Hematopoietic multipotent progenitor cell treated with erythropoietin and hydrocortisone succinate and interleukin-3 and kit ligand, for 6 days (in vitro differentiated cells): Measurements from ENCODE around the gene SRSF5.
"Not testable (repeated sequence)": the region's sequence is repeated elsewhere in the genome, so short reads cannot be mapped to it uniquely, and the experiment has no call there.

Source experiments
- DNase-seq: peaks from one replicate; pipeline ENCODE4 v3.0.0-alpha.2; 2015

The SRSF5 gene

GRCh38 chr14:69766984-69767368, at the start of gene SRSF5:
TSS of gene SRSF5 (plus strand) at chr14:69767142. CDS start at chr14:69768157, 1,015 bp downstream.
- DNase-seq = peak; percentile 98

- DNase-seq = not testable (repeated sequence)
These were observed 48.3 kb upstream of the SRSF5 start for GRCh38 chr14:69718614-69719013.

- no peak for DNase-seq
These were observed 47.4 kb upstream of the SRSF5 start for GRCh38 chr14:69719501-69719951.

GRCh38 chr14:69720912-69721311, 46.0 kb upstream of the SRSF5 start:
- DNase-seq = no peak

DNA sequence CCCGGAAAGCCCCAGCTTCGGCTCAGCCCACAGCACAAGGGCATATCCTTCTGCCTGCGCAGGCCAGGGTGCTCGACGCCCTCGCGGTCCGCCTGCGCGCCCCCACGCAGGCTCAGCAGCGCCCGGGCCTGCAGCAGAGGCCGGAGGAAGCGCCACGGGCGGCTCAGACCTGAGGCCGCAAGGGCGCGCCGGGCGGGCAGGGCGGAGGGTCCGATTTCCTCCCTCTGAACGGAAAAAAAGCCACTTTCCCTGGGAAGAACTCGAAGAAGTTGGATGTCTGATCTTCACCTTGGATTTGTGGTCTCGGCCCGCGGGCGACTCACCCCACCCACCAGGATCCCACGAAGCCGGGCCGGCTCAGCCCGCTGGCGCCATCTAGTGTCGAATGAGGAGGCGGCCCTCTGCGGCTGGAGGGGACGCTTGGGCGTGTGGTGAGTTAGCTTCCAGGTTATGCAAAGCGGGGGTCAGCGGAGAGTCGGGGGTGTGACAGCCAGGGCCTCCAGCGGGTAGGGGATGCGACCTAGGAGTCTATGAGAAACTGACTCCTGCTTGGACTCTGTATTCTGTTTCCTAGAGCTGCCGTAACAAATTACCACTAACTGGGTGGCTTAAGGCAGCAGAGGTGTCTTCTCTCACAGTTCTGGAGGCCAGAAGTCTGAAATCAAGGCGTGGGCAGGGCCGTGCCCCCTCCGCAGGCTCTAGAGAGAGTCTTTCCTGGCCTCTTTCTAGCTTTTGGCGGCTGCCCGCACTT, 40.0 kb upstream of the SRSF5 start:
- DNase-seq = peak; percentile 87

- DNase-seq = no peak
These were observed 39.1 kb upstream of the SRSF5 start for GRCh38 chr14:69727860-69728259.

GRCh38 chr14:69731919-69732598, 34.9 kb upstream of the SRSF5 start:
- not testable (repeated sequence) for DNase-seq

DNA sequence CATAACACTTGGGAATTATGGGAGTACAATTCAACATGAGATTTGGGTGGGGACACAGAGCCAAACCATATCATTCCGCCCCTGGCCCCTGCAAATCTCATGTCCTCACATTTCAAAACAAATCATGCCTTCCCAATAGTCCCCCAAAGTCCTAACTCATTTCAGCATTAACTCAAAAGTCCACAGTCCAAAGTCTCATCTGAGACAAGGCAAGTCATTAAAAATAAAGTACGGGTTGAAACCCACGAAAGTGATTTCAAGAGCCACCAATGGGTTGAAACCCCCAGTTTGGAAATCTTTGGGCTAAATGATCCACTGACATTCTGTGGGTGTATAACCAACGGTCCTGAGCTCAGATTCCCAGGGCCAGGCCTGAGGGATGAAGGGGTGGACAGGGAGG, 30.5 kb upstream of the SRSF5 start:
- DNase-seq = not testable (repeated sequence)

DNA sequence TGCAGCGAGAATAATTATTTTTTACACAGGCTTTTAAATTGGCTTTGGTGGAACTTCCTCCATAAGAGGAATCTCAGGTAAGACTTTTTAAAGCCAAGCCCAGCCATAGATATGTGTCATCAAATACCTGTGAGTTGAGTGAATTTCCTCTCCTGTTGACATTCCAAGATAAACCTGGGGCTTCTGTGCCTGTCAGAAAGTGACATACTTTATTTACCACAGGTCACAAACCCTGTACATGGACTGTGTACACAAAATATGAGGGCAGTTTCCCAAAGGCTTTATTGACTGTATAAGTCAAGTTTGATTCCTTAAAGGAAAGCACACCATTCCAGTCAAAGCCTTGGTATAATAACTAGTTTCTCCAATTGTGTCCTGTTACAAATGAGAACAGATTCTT, 25.9 kb upstream of the SRSF5 start:
- DNase-seq = no peak

DNA sequence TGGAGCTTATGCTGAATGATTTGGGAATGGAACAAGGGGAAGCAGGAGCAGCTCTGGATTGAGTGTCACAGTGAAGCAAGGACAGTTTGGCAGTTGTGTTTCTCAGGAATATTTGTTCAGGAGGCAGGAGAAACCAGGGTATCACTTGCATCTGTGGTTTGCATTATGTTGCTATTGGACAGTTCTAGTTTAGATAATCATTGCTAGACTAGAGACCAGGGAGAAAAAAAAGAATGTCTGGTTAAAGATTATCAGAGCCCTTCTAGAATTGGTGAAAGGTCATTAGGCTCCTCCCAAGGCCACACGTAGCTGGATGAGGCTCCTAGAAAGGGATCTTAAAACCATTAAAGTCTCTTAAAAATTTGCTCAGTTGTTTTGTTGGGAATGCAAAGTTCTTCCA, 17.0 kb upstream of the SRSF5 start:
- DNase-seq = no peak

- DNase-seq = no peak
These were observed 16.4 kb upstream of the SRSF5 start for GRCh38 chr14:69750495-69750894.

- no peak for DNase-seq
These were observed 14.2 kb upstream of the SRSF5 start for GRCh38 chr14:69752773-69753172.

GRCh38 chr14:69753860-69754259, 13.1 kb upstream of the SRSF5 start:
- peak; percentile 51 for DNase-seq

DNA sequence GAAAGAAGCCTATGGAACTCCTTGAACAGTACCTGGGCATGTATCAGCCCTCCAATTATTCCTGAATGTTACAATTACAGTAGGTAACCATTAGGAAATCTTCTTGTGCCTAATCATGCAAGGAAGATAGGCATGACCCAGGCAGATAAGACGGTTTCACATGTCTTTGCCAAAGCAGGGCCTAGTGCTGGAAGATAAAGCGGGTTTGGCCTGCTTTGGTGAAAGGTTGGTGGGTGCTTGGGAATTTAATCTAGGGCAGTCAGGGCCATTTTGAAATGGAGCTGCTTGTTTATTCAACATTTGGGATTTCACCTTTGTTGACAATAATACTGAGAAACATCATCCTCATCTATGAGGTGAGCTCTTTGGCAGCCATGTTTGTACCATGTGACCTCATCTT, 12.5 kb upstream of the SRSF5 start:
- DNase-seq = peak; percentile 83

- DNase-seq = no peak
These were observed 11.6 kb upstream of the SRSF5 start for GRCh38 chr14:69755296-69755695.

- no peak for DNase-seq
These were observed 11.2 kb upstream of the SRSF5 start for GRCh38 chr14:69755784-69756183.

DNA sequence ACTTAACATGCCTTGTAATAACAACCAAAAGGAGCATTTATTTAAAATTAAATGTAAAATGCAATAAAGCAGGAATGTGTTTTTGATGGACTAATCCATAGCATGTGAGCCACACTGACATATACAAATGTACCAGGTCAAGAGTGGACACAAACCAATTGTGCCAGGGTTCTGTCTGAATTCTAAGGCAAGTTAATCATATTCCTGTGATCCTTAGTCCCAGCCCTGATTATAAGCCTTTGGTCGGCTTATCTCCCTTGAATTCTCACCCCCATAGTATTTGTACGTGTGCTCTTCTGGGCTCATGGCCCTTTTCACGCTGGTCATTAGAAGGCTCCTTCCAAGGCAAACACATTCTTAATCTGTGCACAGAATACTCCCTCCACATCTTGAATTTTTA, 10.6 kb upstream of the SRSF5 start:
- no peak for DNase-seq

DNA sequence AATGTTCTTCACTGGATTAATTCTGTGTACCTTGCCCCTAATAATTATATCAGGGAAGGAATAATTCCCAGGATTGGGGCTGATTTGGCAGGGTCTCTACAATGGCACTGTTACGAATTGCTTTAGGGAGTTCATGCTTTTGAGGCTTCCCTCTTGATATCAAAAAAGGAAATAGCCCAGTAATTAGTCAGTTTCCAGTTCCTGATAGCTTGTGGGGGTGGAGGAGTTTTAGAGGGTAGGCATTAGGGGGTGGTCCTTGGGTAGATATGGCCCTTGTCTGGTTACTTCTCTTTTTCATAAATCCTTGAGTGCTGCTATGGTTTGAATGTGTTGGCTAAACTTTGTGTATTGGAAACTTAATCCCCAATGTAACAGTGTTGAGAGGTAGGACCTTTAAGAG, 6.1 kb upstream of the SRSF5 start:
- no peak for DNase-seq

DNA sequence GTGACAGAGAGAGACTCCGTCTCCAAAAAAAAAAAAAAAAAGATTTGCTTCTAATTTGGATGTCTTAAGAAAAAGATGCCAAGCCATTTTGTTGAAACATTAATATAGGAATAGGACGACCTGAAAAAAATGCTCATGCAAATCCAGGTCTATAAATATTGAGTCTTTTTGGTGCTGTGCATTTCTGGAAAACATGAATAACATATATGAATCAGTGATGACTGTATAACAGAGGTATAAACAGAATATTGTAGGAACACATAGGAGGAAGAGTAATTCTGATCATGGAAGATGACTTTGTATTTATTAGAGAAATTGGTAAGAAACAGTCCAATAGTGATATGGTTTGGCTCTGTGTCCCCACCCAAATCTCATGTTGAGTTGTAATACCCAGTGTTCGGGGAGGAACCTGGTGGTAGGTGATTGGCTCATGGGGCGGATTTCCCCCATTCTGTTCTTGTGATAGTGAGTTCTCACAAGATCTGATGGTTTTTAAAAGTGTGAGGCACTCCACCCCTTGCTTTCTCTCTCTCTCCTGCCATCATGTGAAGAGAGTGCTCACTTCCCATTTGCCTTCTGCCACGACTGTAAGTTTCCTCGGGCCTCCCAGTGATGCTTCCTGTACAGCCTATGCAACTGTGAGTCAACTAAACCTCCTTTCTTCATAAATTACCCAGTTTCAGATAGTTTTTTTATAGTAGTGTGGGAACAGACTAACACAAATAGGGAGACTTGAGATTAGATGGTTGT, 3.0 kb upstream of the SRSF5 start:
- DNase-seq = no peak

GRCh38 chr14:69767369-69767999, 542 bp downstream of the SRSF5 start:
- DNase-seq = peak; percentile 94

GRCh38 chr14:69768873-69769272, 1.9 kb downstream of the SRSF5 start:
- DNase-seq = no peak

- no peak for DNase-seq
These were observed 2.7 kb downstream of the SRSF5 start for GRCh38 chr14:69769623-69770022.

GRCh38 chr14:69770559-69770958, 3.6 kb downstream of the SRSF5 start:
- DNase-seq = no peak
